AG09319 (cell line): ENCODE results near the gene GALNT15.

Experiments used
- DNase-seq: peaks from one replicate; pipeline ENCODE4 v3.0.0-alpha.2; 2010; ENCODE audit warnings: low read depth; ENCODE audit errors: extremely low read depth
- TF ChIP-seq, protein P1 (sequence below): IDR thresholded peaks from 2 replicates; pipeline ENCODE4 v1.5.1; 2011; ENCODE audit warnings: low read depth, mild to moderate bottlenecking, inconsistent platforms, low read length, moderate library complexity

The GALNT15 gene

DNA sequence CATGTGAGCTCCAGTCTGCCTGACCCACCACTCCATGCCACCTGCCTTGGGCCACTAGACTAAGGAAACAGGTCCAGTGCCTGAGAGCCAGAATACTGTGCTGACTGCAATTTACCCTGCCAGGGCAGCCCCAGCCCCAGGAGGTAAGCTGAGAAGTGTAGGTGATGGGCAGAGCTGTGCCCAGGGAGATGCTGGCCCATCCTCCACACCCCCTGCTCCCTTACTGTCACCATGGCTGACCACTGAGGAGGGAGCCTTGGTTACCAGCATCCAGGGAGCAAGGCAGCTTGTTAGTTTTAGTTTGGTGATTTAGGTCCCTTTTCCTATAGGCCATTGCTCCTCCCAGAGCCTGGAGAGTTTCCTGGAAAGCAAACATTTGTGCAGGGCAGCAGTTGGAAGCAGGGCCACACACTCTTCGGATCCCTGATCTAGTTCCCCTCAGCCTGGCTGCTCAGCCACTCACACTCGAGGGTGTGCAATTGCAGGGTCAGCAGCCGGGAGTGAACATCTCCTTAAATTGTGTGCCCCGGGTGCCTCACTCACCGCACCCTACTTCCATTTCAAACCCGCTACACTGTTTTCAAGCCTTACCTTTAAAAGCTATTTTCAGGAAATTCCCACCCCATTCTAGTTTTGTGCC, 2.0 kb downstream of the GALNT15 start:
- TF ChIP-seq, protein P1, sequence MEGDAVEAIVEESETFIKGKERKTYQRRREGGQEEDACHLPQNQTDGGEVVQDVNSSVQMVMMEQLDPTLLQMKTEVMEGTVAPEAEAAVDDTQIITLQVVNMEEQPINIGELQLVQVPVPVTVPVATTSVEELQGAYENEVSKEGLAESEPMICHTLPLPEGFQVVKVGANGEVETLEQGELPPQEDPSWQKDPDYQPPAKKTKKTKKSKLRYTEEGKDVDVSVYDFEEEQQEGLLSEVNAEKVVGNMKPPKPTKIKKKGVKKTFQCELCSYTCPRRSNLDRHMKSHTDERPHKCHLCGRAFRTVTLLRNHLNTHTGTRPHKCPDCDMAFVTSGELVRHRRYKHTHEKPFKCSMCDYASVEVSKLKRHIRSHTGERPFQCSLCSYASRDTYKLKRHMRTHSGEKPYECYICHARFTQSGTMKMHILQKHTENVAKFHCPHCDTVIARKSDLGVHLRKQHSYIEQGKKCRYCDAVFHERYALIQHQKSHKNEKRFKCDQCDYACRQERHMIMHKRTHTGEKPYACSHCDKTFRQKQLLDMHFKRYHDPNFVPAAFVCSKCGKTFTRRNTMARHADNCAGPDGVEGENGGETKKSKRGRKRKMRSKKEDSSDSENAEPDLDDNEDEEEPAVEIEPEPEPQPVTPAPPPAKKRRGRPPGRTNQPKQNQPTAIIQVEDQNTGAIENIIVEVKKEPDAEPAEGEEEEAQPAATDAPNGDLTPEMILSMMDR = no peak
- no peak for DNase-seq

DNA sequence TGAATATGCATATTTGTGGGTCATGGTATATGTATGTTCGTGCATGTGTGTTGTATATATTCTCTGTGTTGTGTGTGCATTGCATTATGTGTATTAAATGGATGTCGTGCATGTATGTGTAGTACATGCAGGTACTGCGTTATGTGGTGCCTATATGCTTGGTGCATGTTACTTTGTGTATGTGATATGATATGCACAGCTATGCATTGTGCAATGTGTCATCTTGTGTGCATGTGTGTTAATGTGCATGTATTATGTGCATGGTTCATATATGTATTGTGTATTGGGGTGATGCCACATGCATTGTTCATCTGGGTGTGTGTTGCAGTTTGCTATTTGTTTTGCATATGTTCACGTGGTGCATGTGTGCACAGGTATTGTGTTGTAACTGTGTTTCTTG, 2.9 kb downstream of the GALNT15 start:
- TF ChIP-seq, protein P1 = no peak
- no peak for DNase-seq

DNA sequence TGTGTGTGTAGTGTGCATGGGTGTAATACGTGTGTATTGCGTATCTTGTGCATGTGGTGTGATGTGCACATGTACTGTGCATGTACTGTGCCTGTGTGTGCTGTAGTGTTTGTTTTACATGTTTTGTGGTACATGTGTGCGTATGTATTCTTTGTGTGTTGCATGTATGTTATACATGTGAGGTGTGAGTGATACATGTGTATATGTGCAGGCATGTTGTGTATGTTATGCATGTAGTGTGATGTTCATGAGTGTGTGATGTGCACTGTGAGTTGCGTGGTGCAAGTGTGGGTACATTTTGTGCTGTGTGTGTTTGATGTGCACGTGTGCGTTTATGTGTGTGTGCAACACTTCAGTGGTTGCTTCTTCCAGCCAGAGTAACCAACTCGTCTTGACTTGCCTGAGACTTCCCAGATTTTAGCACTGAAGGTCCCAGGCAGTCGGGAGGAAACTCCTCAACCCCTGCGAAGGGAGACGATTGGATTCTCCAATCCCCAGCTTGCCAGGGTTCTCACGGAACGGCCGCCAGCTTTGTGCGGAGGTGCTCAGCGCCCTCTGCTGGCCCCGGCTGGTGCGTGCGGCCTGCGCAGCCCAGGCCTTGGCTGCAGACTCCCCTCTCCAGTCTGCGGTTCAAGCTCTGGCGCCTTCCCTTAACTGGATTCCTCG, 3.6 kb downstream of the GALNT15 start:
- TF ChIP-seq, protein P1 = no peak; the same call in none of the 2 replicates
- DNase-seq = peak; percentile 58

DNA sequence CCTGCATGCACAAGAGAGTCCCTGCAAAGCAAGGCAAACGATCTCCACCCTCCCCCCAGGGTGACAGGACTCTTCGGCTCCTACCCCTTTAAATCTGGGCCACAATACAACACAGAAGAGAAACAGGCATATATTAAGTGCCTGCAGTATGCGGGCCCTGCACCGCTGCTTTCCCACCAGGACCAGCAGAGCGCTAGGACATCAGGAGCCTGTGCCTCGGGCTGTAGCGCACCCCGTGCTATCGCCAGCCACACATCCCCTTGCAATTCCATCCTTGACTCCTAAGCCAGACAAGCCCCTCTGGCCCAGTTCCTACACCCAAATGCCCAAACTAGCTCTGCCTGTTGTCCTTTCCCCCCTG, 4.1 kb downstream of the GALNT15 start:
- no peak for DNase-seq
- TF ChIP-seq, protein P1 = no peak

DNA sequence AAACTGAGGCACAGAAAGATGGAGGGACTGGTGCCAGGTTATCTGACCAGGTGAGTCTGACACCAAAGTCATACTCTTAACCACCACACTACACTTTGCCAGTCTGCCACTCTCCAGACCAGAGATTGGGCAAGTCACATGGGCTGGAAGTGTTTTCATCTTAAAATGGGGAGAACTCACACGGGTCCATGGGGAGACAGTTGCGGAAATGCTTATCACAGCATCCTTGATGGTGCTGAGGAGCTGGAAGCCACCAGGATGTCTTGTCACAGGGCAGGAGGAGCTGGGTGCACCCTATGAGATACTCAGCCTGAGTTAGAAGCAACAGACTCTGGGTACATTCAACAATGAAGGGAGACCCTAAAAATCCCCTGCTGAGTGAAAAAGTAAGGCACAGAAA, 4.8 kb downstream of the GALNT15 start:
- TF ChIP-seq, protein P1 = no peak
- DNase-seq = no peak

DNA sequence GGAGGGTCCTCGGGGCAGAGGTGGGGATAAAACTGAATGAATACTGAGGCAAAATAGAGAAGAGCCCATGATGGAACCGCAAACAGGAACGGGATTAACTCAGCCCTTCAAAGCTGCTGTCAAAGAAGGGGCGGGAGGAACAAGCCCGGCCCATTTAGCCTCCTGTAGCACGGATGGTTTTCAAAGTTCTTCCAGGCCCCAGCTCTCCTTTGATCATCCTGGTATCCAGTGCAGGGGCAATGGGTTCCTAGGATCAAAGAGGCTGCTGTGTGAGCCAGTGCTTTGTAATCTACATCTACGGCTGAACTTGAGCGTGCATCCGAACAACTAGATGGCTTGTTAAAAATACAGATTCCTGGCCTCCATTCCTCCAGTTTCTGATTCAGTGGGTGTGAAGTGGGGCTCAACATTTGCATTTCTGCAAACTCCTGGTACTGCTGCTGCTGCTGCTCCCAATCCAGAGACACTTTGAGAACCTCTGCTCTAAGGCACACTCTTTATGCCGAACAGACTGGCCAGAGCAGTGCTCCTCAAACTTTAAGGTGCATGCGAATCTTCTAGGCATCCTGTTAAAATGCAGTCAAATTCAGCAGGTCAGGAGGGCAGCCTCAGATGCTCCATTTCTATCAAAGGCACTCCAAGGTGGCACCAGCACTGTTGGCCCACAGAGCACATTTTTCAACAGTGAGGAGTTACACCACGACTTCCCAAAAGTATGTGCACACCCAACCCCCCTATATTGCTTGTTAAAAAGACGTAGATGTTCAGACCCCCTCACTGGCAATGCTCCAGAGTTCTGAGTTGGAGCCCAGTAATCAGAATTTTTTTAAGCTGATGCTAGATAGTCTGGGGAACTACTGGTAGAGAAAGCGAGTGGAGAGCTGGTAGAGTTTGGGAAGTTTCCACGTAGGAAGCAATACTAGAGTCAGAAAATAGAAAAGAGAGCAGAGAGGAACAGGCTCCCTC, 5.6 kb downstream of the GALNT15 start:
- TF ChIP-seq, protein P1 = no peak

More for the DNA sequence above, 5.6 kb downstream of the GALNT15 start:
- no peak for DNase-seq
